Hepatocyte (in vitro differentiated cells): Measurements from ENCODE around the gene XAF1. TPM values are rescaled to one million over a fixed set of nuclear protein-coding genes. Genes with fewer than 3 reads are reported as not detected.
"Not testable (repeated sequence)": the region's sequence is repeated elsewhere in the genome, so short reads cannot be mapped to it uniquely, and the experiment has no call there.

ENCODE experiments used
- DNase-seq: peaks from one replicate; pipeline ENCODE4 v3.0.0-alpha.2; 2016; ENCODE audit warnings: low spot score
- H2AFZ ChIP-seq: fragments of 200-600 bp; sonication (generic); 2 replicates; pipeline ENCODE4 v1.6.0; 2016; ENCODE audit warnings: antibody characterized with exemption, mild to moderate bottlenecking
- H3K27ac ChIP-seq: fragments of 200-600 bp; sonication (generic); 2 replicates; pipeline ENCODE4 v1.5.1; 2016; ENCODE audit warnings: mild to moderate bottlenecking
- H3K27me3 ChIP-seq: fragments of 200-600 bp; sonication (generic); 2 replicates; pipeline ENCODE4 v1.6.1; 2016
- H3K36me3 ChIP-seq: fragments of 200-600 bp; sonication (generic); replicated peaks from 2 replicates; pipeline ENCODE4 v1.5.1; 2016; ENCODE audit warnings: low read depth; ENCODE audit not compliant: insufficient read depth
- H3K4me1 ChIP-seq: fragments of 200-600 bp; sonication (generic); 2 replicates; pipeline ENCODE4 v1.5.1; 2016; ENCODE audit warnings: mild to moderate bottlenecking, moderate library complexity; ENCODE audit not compliant: insufficient read depth
- H3K4me2 ChIP-seq: fragments of 200-600 bp; sonication (generic); 2 replicates; pipeline ENCODE4 v1.6.0; 2016
- H3K4me3 ChIP-seq: fragments of 200-600 bp; sonication (generic); 2 replicates; pipeline ENCODE4 v1.5.1; 2016; ENCODE audit warnings: mild to moderate bottlenecking
- H3K79me2 ChIP-seq: fragments of 200-600 bp; sonication (generic); 2 replicates; pipeline ENCODE4 v1.6.0; 2017; ENCODE audit warnings: mild to moderate bottlenecking
- H3K9me2 ChIP-seq: fragments of 200-600 bp; sonication (generic); replicated peaks from 2 replicates; pipeline ENCODE4 v1.6.0; 2017; ENCODE audit warnings: mild to moderate bottlenecking; ENCODE audit not compliant: insufficient read depth
- H3K9me3 ChIP-seq: fragments of 200-600 bp; sonication (generic); 2 replicates; pipeline ENCODE4 v1.5.1; 2016; ENCODE audit warnings: low read depth, mild to moderate bottlenecking
- H4K20me1 ChIP-seq: fragments of 200-600 bp; sonication (generic); 2 replicates; pipeline ENCODE4 v1.6.0; 2016; ENCODE audit warnings: mild to moderate bottlenecking; ENCODE audit not compliant: insufficient read depth, poor library complexity, severe bottlenecking
- CTCF ChIP-seq: fragments of 200-600 bp; sonication (generic); IDR thresholded peaks from 2 replicates; pipeline ENCODE4 v1.5.1; 2016; ENCODE audit warnings: antibody characterized with exemption, mild to moderate bottlenecking; ENCODE audit not compliant: poor library complexity
- EZH2 ChIP-seq: fragments of 200-600 bp; sonication (generic); IDR thresholded peaks from 2 replicates; pipeline ENCODE4 v1.6.1; 2016; ENCODE audit warnings: antibody characterized with exemption, mild to moderate bottlenecking, borderline replicate concordance
- EZH2phosphoT487 ChIP-seq: fragments of 200-600 bp; sonication (generic); IDR thresholded peaks from one replicate; pipeline ENCODE4 v1.6.1; 2018; ENCODE audit warnings: antibody characterized with exemption, mild to moderate bottlenecking, low read depth, moderate library complexity; ENCODE audit not compliant: unreplicated experiment, severe bottlenecking
- WGBS: methylation state at CpG from one replicate; pipeline ENCODE4 v1.1.6; 2016; ENCODE audit warnings: low lambda C conversion rate; ENCODE audit errors: missing lambda C conversion rate; 5-methylcytosine and 5-hydroxymethylcytosine counted together
- polyA plus RNA-seq: library from polyadenylated mRNA; unstranded; fragments of >200 nt; fragmentation: Nextera tagmentation; extraction: Ambion mirVana; gene quantifications from 2 replicates; pipeline ENCODE4 v1.2.1, GENCODE V29; 2016
- total RNA-seq: library from RNA; depleted of rRNA; stranded (reverse); fragments of >200 nt; gene quantifications from 2 replicates; pipeline ENCODE4 v1.2.3, GENCODE V29; 2014

XAF1 gene
- total and polyA plus RNA-seq, 2 experiments from 2014 or later: 1.9 to 3.3 TPM

- H3K27me3 ChIP-seq: peaks cover 21% of the 10 kb centered on the region
- H3K4me1 ChIP-seq: peaks cover 7% of the 10 kb centered on the region
Measured at GRCh38 chr17:6716736-6717135, 39.1 kb upstream of the XAF1 start.

GRCh38 chr17:6721744-6722143 is 34.1 kb upstream of the XAF1 start:
- peaks cover 9% of the 10 kb centered on the region for H3K27me3 ChIP-seq
- H3K36me3 ChIP-seq: no peaks in the 10 kb centered on the region
- TF ChIP-seq EZH2: no peak
- no peak for TF ChIP-seq CTCF
- no peak for TF ChIP-seq EZH2phosphoT487
- no peak overlapping the region for H2AFZ ChIP-seq
- H3K9me2 ChIP-seq: no peaks in the 10 kb centered on the region
- H3K9me3 ChIP-seq: no peaks in the 10 kb centered on the region
- DNase-seq: no peak
- H3K4me3 ChIP-seq: no peak overlapping the region
- H3K79me2 ChIP-seq: no peaks in the 10 kb centered on the region
- 86% methylated on average over 5 of the region's 5 CpGs for WGBS
- no peak overlapping the region for H3K4me2 ChIP-seq
- H3K27ac ChIP-seq: no peak overlapping the region
- H3K4me1 ChIP-seq: no peaks in the 10 kb centered on the region
- no peaks in the 10 kb centered on the region for H4K20me1 ChIP-seq

More at GRCh38 chr17:6716736-6717135, 39.1 kb upstream of the XAF1 start:
- TF ChIP-seq EZH2phosphoT487 (no peak), EZH2 (no peak), CTCF (no peak)
- no peak for DNase-seq
- Histone ChIP-seq H3K27ac (no peak overlapping the region), H3K4me3 (no peak overlapping the region), H4K20me1 (no peaks in the 10 kb centered on the region), H2AFZ (no peak overlapping the region), H3K79me2 (no peaks in the 10 kb centered on the region), H3K36me3 (no peaks in the 10 kb centered on the region), H3K4me2 (no peak overlapping the region), H3K9me3 (no peaks in the 10 kb centered on the region), H3K9me2 (no peaks in the 10 kb centered on the region)
- WGBS: 70% methylated on average over 2 of the region's 2 CpGs

- Histone ChIP-seq H3K4me1 (no peaks in the 10 kb centered on the region), H3K4me3 (no peak overlapping the region), H3K27ac (no peak overlapping the region), H3K9me2 (no peaks in the 10 kb centered on the region), H3K4me2 (no peak overlapping the region), H3K36me3 (no peaks in the 10 kb centered on the region), H3K9me3 (no peaks in the 10 kb centered on the region), H4K20me1 (no peaks in the 10 kb centered on the region), H3K27me3 (peaks cover 7% of the 10 kb centered on the region), H2AFZ (no peak overlapping the region), H3K79me2 (no peaks in the 10 kb centered on the region)
- WGBS: 86% methylated on average over 5 of the region's 5 CpGs
- no peak for DNase-seq
- no peak for TF ChIP-seq EZH2
- TF ChIP-seq EZH2phosphoT487: no peak
- TF ChIP-seq CTCF: no peak
Measured at GRCh38 chr17:6724009-6724408, 31.8 kb upstream of the XAF1 start.

GRCh38 chr17:6729531-6729930 is 26.3 kb upstream of the XAF1 start:
- no peak overlapping the region for H3K4me2 ChIP-seq
- no peak overlapping the region for H3K4me3 ChIP-seq
- no peaks in the 10 kb centered on the region for H3K9me2 ChIP-seq
- H3K27me3 ChIP-seq: peaks cover 2% of the 10 kb centered on the region
- no peaks in the 10 kb centered on the region for H3K4me1 ChIP-seq
- H2AFZ ChIP-seq: no peak overlapping the region
- no peak for DNase-seq
- H3K27ac ChIP-seq: no peak overlapping the region
- H4K20me1 ChIP-seq: no peaks in the 10 kb centered on the region
- H3K79me2 ChIP-seq: no peaks in the 10 kb centered on the region
- WGBS: 29% methylated on average over 4 of the region's 4 CpGs
- H3K9me3 ChIP-seq: no peaks in the 10 kb centered on the region
- no peak for TF ChIP-seq EZH2phosphoT487
- no peak for TF ChIP-seq CTCF
- no peak for TF ChIP-seq EZH2
- H3K36me3 ChIP-seq: no peaks in the 10 kb centered on the region

GRCh38 chr17:6746665-6747064 is 9.2 kb upstream of the XAF1 start:
- not testable (repeated sequence) for H4K20me1 ChIP-seq, DNase-seq, H2AFZ ChIP-seq, H3K36me3 ChIP-seq, H3K4me1 ChIP-seq, H3K79me2 ChIP-seq, H3K4me2 ChIP-seq, H3K27me3 ChIP-seq, H3K9me3 ChIP-seq, H3K27ac ChIP-seq, H3K9me2 ChIP-seq, H3K4me3 ChIP-seq
- 95% methylated on average over 6 of the region's 6 CpGs for WGBS
